Measurements from ENCODE around the gene HPS3. TPM values are rescaled to one million over a fixed set of nuclear protein-coding genes. Genes with fewer than 3 reads are reported as not detected.

The HPS3 gene
- total and polyA plus RNA-seq, 2 of the 4 experiments (the other 2 are of a cell fraction), result 15.2 to 24.2 TPM

GRCh38 chr3:149101154-149101553 is 28.3 kb upstream of the HPS3 start:
- Histone ChIP-seq H3K27ac (ENCODE audit: insufficient read depth, low read length) (no peak overlapping the region), H2AFZ (replicated peaks; ENCODE audit: low read length, poor library complexity) (no peak overlapping the region), H3K27me3 (ENCODE audit: control insufficient read depth, insufficient read depth, low read length) (no peaks in the 10 kb centered on the region), H3K56ac (ENCODE audit: extremely low read depth, insufficient read depth, low read length) (no peak overlapping the region), H2BK15ac (ENCODE audit: low read depth, low read length) (no peak overlapping the region), H3K23ac (ENCODE audit: low read depth, low read length) (no peak overlapping the region), H3K18ac (ENCODE audit: low read depth, low read length) (no peak overlapping the region), H2AK5ac (ENCODE audit: low read depth, low read length) (no peak overlapping the region), H4K8ac (ENCODE audit: low read depth in 2 of 2, low read length in 2 of 2) (no peak overlapping the region), H2BK20ac (ENCODE audit: low read depth, low read length) (no peak overlapping the region), H3K9ac (ENCODE audit: low read depth, low read length) (no peak overlapping the region), H3K9me3 (ENCODE audit: control insufficient read depth, insufficient read depth, low read length) (no peaks in the 10 kb centered on the region; the same call in 1 of the 2 replicates), H3K79me1 (ENCODE audit: low read depth in 1 of 2, low read length in 2 of 2) (no peaks in the 10 kb centered on the region), H3K4me2 (ENCODE audit: low read depth, low read length) (no peak overlapping the region), H2AK9ac (replicated peaks; ENCODE audit: low read depth, low read length, poor library complexity) (no peak overlapping the region), H3K14ac (replicated peaks; ENCODE audit: low read depth, low read length) (no peak overlapping the region), H4K5ac (ENCODE audit: low read depth, low read length) (no peak overlapping the region), H3K36me3 (ENCODE audit: control insufficient read depth, insufficient read depth, low read length) (no peaks in the 10 kb centered on the region), H3K4me1 (ENCODE audit: control insufficient read depth, insufficient read depth, low read length) (no peaks in the 10 kb centered on the region), H4K91ac (ENCODE audit: insufficient read depth, low read depth, low read length) (no peak overlapping the region), H3K4me3 (ENCODE audit: insufficient read depth, low read depth, low read length) (no peak overlapping the region), H3K4ac (ENCODE audit: low read depth, low read length) (no peak overlapping the region), H2BK5ac (ENCODE audit: low read depth, low read length, poor library complexity, severe bottlenecking) (no peak overlapping the region), H2BK120ac (ENCODE audit: low read depth, low read length) (no peak overlapping the region), H4K20me1 (ENCODE audit: insufficient read depth, low read length) (no peaks in the 10 kb centered on the region), H3K9me1 (ENCODE audit: insufficient read depth, low read length) (no peaks in the 10 kb centered on the region)
- no CpG with 5 or more reads among the region's 4 CpGs for WGBS, 2 experiments (ENCODE audit: extremely low coverage in 2 of 2, insufficient read length in 1 of 2)
- ChIA-PET CTCF (no interaction called here), POLR2A (ENCODE audit: unreplicated experiment) (no interaction called here)
- no TSS peak for BruUV-seq (replicated peaks)
- no peak for DNase-seq
- intact Hi-C loops (cut with micrococcal nuclease) (no loop called here), in situ Hi-C loops (cut with MboI; ENCODE audit: low sequenced_read_pairs) (loop anchor here (25.0 kb wide), 1 partner anchor 611 kb away; no protein-coding TSS in a partner anchor), dilution Hi-C loops (cut with HindIII; ENCODE audit: low sequenced_read_pairs, unreplicated experiment) (no loop called here)
- no peak for ATAC-seq (ENCODE audit: low read depth)
- TF ChIP-seq, protein P1, sequence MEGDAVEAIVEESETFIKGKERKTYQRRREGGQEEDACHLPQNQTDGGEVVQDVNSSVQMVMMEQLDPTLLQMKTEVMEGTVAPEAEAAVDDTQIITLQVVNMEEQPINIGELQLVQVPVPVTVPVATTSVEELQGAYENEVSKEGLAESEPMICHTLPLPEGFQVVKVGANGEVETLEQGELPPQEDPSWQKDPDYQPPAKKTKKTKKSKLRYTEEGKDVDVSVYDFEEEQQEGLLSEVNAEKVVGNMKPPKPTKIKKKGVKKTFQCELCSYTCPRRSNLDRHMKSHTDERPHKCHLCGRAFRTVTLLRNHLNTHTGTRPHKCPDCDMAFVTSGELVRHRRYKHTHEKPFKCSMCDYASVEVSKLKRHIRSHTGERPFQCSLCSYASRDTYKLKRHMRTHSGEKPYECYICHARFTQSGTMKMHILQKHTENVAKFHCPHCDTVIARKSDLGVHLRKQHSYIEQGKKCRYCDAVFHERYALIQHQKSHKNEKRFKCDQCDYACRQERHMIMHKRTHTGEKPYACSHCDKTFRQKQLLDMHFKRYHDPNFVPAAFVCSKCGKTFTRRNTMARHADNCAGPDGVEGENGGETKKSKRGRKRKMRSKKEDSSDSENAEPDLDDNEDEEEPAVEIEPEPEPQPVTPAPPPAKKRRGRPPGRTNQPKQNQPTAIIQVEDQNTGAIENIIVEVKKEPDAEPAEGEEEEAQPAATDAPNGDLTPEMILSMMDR (conservative IDR thresholded peaks at IDR 0.05; ENCODE audit: low read depth, low read length), result no peak
- TF ChIP-seq FOS (IDR thresholded peaks at IDR 0.05; ENCODE audit: low read depth, low read length) (no peak), MXI1 (IDR thresholded peaks at IDR 0.05; ENCODE audit: borderline replicate concordance, low read depth, low read length) (no peak), CHD1 (IDR thresholded peaks at IDR 0.05; ENCODE audit: low read depth, low read length) (no peak), RFX5 (IDR thresholded peaks at IDR 0.05; ENCODE audit: low read depth, low read length) (no peak), POLR2A (IDR thresholded peaks at IDR 0.05; ENCODE audit: low read depth, low read length) (no peak), RCOR1 (IDR thresholded peaks at IDR 0.05; ENCODE audit: insufficient replicate concordance, low read length) (no peak), NFE2L2 (IDR thresholded peaks at IDR 0.05; ENCODE audit: low read depth, low read length) (no peak), USF2 (IDR thresholded peaks at IDR 0.05; ENCODE audit: low read depth, low read length) (no peak), RAD21 (IDR thresholded peaks at IDR 0.05; ENCODE audit: low read length) (no peak), SMC3 (IDR thresholded peaks at IDR 0.05; ENCODE audit: low read depth, low read length) (no peak), MAFK (IDR thresholded peaks at IDR 0.05; ENCODE audit: low read depth, low read length) (no peak), BHLHE40 (IDR thresholded peaks at IDR 0.05; ENCODE audit: low read depth, low read length) (no peak), CEBPB (IDR thresholded peaks at IDR 0.05; ENCODE audit: low read depth, low read length) (no peak), MAZ (IDR thresholded peaks at IDR 0.05; ENCODE audit: borderline replicate concordance, low read depth, low read length) (no peak)
- TF ChIP-seq, protein P2, sequence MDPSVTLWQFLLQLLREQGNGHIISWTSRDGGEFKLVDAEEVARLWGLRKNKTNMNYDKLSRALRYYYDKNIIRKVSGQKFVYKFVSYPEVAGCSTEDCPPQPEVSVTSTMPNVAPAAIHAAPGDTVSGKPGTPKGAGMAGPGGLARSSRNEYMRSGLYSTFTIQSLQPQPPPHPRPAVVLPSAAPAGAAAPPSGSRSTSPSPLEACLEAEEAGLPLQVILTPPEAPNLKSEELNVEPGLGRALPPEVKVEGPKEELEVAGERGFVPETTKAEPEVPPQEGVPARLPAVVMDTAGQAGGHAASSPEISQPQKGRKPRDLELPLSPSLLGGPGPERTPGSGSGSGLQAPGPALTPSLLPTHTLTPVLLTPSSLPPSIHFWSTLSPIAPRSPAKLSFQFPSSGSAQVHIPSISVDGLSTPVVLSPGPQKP (IDR thresholded peaks at IDR 0.05; ENCODE audit: borderline replicate concordance, low read depth, low read length), result no peak

Measured in IMR-90 (cell line).